Stimulated activated CD8-positive, alpha-beta memory T cell treated with anti-CD3 and anti-CD28 coated beads, Interleukin-15, amount 100 ng/mL, for 1 hour (primary cell): ENCODE results near the gene TIPARP.

Experiments
- DNase-seq: peaks from one replicate; pipeline ENCODE4 v3.0.0-alpha.2; 2020; ENCODE audit warnings: low read depth

TIPARP gene

DNA sequence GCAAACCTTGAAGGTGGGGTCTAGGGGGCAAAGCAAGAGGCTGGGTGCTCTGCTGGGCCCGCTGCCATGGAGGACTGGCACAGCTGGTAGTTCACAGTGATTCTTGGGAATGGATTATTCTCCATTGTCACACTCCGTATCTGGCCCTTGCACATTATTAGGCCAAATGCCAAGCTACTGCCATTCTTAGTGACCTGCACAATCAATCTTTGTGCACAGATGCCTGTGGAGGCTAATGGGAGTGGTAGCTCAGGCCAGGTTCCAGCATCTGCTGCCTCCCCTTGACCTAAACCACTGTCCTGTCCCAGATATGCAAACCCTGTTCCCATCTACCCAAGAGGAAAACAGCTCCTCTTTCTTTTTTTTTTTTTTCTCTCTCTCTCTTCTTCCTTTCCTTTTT, 67.5 kb downstream of the TIPARP start:
- DNase-seq, result no peak

GRCh38 chr3:156742401-156742800, 68.0 kb downstream of the TIPARP start:
- DNase-seq, result no peak

DNA sequence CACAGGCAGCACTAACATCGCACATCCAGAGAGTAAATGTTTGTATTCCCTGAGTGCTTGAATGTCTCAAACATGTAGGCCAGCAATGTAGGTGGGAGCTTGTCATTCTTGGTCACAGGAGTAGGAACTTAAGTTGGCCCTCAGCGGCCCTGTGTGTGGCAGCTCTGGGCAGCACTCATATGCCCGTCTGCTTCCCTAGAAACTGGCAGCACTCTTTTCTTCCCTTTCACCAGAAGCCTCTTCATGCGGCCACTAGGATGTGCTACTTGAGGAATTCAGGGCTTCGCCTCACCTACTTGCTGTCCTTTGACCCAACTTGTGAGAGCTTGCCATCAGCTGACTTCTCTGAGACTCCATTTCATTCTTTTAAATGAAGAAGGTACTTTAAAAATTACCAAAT, 69.5 kb downstream of the TIPARP start:
- no peak for DNase-seq

- no peak for DNase-seq
Measured at GRCh38 chr3:156744631-156745030, 70.2 kb downstream of the TIPARP start.

DNA sequence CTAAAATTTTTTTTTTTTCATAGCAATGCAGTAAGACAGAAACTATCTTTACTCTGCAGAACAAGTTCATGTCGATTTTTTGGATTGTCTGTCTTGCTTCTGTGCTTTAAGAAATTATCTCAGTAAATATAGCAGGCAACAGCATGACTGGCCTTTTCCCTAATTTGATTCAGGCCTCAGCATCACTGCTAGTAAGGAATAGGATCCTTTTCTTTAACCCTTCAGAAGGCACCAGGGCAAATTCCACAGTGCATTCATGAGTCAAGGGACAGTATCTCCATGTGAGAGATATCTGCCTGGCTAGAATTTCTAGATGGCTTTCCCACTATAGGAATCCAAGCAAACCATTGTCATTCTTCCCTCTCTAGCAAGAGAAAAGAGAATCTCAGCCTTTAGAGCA, 71.4 kb downstream of the TIPARP start:
- no peak for DNase-seq

- DNase-seq, result no peak
Measured at GRCh38 chr3:156747046-156747445, 72.7 kb downstream of the TIPARP start.

GRCh38 chr3:156749244-156749643, 74.9 kb downstream of the TIPARP start:
- DNase-seq, result no peak

DNA sequence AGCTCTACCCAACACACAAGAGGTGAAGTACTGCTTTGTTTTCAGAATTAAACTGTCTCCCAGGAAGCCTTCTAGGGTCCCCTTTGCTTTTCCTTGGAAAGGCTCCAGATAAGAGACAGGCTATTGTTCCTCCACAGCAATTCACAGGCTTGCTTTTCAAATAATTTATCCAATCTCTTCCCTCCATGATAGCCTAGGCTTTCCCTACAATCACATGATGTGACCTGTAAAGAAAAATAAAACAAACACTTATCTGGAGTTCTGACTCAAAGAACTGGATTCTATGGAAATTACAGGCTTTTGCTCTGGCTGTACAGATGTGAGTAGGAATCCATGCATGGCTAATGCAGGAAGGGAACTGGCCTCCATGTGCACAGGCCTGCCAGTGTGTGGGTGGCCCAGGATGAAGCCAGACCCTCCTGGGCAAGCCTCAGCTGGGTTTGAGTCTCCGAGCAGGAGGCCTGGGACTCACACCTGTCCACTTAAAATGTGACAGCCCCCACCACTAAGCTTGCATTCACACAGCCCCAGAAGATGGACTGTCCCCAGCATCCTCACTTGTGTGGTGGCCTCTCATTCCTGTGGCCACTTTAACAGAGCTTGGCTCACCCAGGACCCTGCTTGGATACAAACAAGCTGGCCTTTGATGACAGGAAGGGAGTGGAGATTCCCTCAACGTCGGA, 75.9 kb downstream of the TIPARP start:
- no peak for DNase-seq

DNA sequence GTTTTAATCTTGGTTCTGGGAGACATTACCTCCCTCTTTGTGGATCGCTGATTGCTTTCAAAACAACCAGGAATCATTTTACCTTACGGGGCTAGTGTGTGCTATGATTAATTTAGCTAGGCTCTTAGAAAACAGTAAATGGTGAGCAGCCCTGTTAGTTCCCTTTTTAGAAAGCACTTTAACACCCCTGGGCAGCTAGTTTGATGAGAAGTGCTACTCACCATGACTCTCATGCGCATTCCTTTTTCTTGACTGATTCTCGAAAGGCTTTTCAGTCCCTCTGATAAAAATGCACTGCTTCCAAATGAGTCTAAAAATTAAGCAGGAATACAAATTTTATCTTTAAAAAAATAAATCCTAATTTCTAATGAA, 76.5 kb downstream of the TIPARP start:
- no peak for DNase-seq

DNA sequence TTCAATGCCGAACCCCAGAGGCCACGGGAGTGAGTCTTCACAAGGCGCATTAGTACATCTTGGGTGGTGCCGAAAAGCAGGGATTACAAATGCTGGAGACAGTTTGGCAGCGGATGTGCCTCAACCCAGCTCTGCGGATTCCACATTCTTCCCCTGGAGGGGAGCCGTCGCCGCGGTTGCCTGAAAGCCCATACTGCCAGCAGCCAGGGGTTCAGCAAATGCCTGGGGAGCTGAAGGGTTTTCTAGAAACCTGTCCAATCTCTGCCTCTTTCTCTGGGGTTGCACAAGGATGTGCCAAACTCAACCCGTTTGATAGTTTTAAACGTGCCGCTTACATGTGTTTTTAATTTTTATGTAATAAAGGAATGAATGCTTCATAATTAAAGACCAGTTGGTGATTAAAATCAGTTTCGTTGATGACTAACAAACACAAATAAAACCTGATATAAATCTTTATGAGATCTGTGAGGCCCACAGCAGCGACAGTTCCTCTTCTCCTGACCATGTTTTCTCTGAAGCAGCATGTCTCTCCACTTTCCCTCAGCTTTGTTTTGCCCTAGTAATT, 77.2 kb downstream of the TIPARP start:
- DNase-seq, result no peak
